ENCODE results near the gene ALPG. TPM values are rescaled to one million over a fixed set of nuclear protein-coding genes. Genes with fewer than 3 reads are reported as not detected.
A peak's percentile ranks its signal among the peaks of the same experiment; 100 is the strongest.

The ALPG gene
- total RNA-seq, 1 experiment from 2014 or later = 1.2 TPM

DNA sequence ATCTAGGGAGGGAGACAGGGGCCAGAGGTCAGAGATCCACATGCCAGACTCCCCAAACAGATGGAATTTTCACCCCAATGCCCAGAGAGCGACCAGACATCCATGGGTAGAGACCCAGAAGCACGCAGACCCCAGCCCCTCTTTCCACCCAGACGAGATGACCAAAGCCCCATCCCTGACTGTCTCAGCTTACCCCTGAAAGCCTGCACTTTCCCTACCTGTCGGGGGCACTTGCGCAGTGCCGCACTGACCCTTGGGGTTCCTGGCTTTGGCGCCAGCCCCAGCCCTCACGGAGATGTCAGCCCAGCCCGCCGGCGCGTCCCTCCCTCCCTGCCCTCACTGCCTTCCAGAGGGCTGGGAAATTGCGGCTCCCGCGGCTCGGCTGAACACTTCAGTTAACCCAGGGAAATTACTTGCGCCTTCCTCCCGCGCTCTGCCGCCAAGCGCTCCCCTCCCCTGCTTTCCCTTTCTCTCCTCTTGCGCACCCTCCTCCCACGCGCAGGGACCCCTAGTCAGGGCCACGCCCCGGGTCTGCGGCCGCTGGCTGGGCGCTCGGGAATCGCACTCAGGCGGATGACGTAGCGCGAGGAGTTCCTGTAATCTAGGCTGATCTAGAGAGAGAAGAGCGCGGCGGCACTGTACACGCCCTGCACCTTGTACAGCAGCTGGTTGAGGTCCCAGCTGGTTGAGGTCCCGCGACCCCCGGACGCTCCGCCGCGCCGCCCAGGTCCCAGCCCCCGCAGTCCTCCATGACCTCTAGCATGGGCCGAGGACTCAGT lies 12.0 kb downstream of the ALPG start (continued):
- TF ChIP-seq NR1H2 (CRISPR knock-in tag; IDR thresholded peaks at IDR 0.05) = no peak
- TF ChIP-seq, protein P1, sequence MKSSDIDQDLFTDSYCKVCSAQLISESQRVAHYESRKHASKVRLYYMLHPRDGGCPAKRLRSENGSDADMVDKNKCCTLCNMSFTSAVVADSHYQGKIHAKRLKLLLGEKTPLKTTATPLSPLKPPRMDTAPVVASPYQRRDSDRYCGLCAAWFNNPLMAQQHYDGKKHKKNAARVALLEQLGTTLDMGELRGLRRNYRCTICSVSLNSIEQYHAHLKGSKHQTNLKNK (CRISPR knock-in tag; IDR thresholded peaks at IDR 0.05) = no peak

DNA sequence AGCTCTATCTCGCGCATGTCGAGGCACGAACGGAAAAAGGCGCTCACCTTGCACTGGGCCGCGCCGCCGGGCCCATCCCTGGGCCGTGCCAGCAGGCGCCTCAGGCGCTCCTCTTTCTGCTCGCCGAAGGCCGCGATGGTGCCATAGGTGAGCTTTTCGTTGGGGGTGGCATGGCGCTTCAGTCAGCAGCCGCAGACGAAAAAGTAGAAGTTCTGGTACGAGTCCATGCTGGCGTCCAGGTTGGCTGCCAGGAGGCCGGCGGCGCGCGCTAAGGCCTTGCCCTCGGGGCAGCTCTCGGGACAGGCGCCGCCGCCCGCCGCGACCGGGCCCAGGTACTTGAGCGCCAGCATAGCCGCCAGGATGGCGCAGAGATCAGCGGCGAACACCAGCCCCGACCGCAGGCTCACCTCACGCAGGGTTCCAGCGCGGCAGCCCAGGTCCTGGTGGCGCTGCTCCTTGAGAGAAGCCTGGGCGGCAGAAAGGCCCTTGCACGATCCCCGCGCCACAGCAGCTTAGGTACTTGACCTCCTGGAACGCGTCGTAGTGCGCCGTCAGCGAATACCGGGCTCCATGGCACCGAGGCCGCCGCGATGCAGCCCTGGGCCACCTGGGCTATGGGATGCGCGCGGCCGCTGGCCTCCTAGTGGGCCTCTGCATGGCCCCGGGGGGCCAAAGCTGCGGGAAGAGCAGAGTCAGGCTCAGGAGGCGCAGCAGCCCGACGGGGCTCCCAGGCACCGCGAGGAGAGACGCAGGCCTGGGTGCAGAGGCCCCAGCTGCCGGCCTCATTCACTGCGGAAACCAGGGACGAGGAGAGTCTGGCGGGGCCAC lies 12.8 kb downstream of the ALPG start:
- peak overlapping the region; percentile 77 for H3K4me3 Mint-ChIP-seq
- no peak overlapping the region for H3K27ac Mint-ChIP-seq
- H3K27me3 Mint-ChIP-seq (ENCODE audit: low read depth) = peaks cover 76% of the 10 kb centered on the region
- CTCF ChIA-PET = interaction anchor here (0.9 to 1.9 kb wide), 9 partner anchors 18 to 519 kb away, joined by 3 to 6 read pairs (median 4); no protein-coding TSS in a partner anchor
- peaks cover 14% of the 10 kb centered on the region for H3K36me3 Mint-ChIP-seq
- POLR2A ChIA-PET = interaction anchor here (0.5 to 1.3 kb wide), 2 partner anchors 31 to 113 kb away, joined by 3 to 4 read pairs; no protein-coding TSS in a partner anchor
- peak; percentile 49 for DNase-seq (ENCODE audit: low spot score)
- ATAC-seq = peak; percentile 7
- peaks cover 5% of the 10 kb centered on the region for H3K9me3 Mint-ChIP-seq
- TF ChIP-seq TP53 (CRISPR knock-in tag; IDR thresholded peaks at IDR 0.05) (peak; percentile 13; the same call in 1 of the 2 replicates), KAT7 (CRISPR knock-in tag; IDR thresholded peaks at IDR 0.05; ENCODE audit: borderline replicate concordance) (peak; percentile 37; the same call in 1 of the 2 replicates), NFYB (CRISPR knock-in tag; conservative IDR thresholded peaks at IDR 0.05; ENCODE audit: low read depth) (no peak), ZNF423 (CRISPR knock-in tag; IDR thresholded peaks at IDR 0.05) (peak; percentile 34; the same call in 1 of the 2 replicates), SMAD4 (CRISPR knock-in tag; IDR thresholded peaks at IDR 0.05) (no peak)
- TF ChIP-seq, protein P2, sequence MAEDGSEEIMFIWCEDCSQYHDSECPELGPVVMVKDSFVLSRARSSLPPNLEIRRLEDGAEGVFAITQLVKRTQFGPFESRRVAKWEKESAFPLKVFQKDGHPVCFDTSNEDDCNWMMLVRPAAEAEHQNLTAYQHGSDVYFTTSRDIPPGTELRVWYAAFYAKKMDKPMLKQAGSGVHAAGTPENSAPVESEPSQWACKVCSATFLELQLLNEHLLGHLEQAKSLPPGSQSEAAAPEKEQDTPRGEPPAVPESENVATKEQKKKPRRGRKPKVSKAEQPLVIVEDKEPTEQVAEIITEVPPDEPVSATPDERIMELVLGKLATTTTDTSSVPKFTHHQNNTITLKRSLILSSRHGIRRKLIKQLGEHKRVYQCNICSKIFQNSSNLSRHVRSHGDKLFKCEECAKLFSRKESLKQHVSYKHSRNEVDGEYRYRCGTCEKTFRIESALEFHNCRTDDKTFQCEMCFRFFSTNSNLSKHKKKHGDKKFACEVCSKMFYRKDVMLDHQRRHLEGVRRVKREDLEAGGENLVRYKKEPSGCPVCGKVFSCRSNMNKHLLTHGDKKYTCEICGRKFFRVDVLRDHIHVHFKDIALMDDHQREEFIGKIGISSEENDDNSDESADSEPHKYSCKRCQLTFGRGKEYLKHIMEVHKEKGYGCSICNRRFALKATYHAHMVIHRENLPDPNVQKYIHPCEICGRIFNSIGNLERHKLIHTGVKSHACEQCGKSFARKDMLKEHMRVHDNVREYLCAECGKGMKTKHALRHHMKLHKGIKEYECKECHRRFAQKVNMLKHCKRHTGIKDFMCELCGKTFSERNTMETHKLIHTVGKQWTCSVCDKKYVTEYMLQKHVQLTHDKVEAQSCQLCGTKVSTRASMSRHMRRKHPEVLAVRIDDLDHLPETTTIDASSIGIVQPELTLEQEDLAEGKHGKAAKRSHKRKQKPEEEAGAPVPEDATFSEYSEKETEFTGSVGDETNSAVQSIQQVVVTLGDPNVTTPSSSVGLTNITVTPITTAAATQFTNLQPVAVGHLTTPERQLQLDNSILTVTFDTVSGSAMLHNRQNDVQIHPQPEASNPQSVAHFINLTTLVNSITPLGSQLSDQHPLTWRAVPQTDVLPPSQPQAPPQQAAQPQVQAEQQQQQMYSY (CRISPR knock-in tag; IDR thresholded peaks at IDR 0.05) = no peak
- TF ChIP-seq, protein P3, sequence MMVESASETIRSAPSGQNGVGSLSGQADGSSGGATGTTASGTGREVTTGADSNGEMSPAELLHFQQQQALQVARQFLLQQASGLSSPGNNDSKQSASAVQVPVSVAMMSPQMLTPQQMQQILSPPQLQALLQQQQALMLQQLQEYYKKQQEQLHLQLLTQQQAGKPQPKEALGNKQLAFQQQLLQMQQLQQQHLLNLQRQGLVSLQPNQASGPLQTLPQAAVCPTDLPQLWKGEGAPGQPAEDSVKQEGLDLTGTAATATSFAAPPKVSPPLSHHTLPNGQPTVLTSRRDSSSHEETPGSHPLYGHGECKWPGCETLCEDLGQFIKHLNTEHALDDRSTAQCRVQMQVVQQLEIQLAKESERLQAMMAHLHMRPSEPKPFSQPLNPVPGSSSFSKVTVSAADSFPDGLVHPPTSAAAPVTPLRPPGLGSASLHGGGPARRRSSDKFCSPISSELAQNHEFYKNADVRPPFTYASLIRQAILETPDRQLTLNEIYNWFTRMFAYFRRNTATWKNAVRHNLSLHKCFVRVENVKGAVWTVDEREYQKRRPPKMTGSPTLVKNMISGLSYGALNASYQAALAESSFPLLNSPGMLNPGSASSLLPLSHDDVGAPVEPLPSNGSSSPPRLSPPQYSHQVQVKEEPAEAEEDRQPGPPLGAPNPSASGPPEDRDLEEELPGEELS (CRISPR knock-in tag; IDR thresholded peaks at IDR 0.05) = no peak
- TF ChIP-seq, protein P4, sequence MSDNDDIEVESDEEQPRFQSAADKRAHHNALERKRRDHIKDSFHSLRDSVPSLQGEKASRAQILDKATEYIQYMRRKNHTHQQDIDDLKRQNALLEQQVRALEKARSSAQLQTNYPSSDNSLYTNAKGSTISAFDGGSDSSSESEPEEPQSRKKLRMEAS (CRISPR knock-in tag; IDR thresholded peaks at IDR 0.05) = peak; percentile 37
- H3K4me1 Mint-ChIP-seq = peaks cover 34% of the 10 kb centered on the region

DNA sequence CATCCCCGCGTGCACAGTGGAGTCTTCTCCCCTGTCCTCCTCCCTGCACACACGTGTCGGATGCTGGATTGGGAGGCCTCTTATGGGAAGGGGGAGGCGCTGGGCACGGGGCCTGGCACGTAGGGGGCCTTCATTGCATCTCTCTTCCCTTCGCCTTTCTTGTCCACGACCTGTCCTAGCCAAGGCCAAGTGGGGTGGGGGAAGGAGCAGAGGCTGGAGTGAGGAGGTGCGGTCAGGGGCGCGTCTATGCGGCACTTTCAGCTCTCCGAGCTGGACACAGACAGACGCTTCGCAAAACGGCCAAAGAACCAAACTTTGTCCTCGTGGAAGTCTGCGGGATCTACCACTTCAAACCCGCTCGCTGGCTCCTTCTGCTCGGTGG lies 13.4 kb downstream of the ALPG start:
- ChIA-PET CTCF (interaction anchor here (1.2 to 1.9 kb wide), 3 partner anchors 17 to 494 kb away, joined by 4 to 6 read pairs (median 4); no protein-coding TSS in a partner anchor), POLR2A (interaction anchor here (1.3 kb wide), 1 partner anchor 32 kb away, joined by 4 read pairs; no protein-coding TSS in a partner anchor)
- Mint-ChIP-seq H3K4me3 (peak overlapping the region; percentile 77), H3K27me3 (ENCODE audit: low read depth) (peaks cover 76% of the 10 kb centered on the region), H3K27ac (no peak overlapping the region), H3K36me3 (peaks cover 14% of the 10 kb centered on the region), H3K9me3 (peaks cover 5% of the 10 kb centered on the region), H3K4me1 (peaks cover 39% of the 10 kb centered on the region)
- no peak for DNase-seq (ENCODE audit: low spot score)
- TF ChIP-seq, protein P5, sequence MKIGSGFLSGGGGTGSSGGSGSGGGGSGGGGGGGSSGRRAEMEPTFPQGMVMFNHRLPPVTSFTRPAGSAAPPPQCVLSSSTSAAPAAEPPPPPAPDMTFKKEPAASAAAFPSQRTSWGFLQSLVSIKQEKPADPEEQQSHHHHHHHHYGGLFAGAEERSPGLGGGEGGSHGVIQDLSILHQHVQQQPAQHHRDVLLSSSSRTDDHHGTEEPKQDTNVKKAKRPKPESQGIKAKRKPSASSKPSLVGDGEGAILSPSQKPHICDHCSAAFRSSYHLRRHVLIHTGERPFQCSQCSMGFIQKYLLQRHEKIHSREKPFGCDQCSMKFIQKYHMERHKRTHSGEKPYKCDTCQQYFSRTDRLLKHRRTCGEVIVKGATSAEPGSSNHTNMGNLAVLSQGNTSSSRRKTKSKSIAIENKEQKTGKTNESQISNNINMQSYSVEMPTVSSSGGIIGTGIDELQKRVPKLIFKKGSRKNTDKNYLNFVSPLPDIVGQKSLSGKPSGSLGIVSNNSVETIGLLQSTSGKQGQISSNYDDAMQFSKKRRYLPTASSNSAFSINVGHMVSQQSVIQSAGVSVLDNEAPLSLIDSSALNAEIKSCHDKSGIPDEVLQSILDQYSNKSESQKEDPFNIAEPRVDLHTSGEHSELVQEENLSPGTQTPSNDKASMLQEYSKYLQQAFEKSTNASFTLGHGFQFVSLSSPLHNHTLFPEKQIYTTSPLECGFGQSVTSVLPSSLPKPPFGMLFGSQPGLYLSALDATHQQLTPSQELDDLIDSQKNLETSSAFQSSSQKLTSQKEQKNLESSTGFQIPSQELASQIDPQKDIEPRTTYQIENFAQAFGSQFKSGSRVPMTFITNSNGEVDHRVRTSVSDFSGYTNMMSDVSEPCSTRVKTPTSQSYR (CRISPR knock-in tag; IDR thresholded peaks at IDR 0.05) = peak; percentile 51; the same call in 1 of the 2 replicates
- TF ChIP-seq ZNF232 (CRISPR knock-in tag; IDR thresholded peaks at IDR 0.05) = no peak
- peak; percentile 10; the same call in 1 of the 2 replicates for ATAC-seq

Measured in WTC11 (cell line).